Measurements from ENCODE around the gene EXOC6B.

- TF ChIP-seq EP300 (IDR thresholded peaks at IDR 0.05) = no peak
- TF ChIP-seq, protein P1, sequence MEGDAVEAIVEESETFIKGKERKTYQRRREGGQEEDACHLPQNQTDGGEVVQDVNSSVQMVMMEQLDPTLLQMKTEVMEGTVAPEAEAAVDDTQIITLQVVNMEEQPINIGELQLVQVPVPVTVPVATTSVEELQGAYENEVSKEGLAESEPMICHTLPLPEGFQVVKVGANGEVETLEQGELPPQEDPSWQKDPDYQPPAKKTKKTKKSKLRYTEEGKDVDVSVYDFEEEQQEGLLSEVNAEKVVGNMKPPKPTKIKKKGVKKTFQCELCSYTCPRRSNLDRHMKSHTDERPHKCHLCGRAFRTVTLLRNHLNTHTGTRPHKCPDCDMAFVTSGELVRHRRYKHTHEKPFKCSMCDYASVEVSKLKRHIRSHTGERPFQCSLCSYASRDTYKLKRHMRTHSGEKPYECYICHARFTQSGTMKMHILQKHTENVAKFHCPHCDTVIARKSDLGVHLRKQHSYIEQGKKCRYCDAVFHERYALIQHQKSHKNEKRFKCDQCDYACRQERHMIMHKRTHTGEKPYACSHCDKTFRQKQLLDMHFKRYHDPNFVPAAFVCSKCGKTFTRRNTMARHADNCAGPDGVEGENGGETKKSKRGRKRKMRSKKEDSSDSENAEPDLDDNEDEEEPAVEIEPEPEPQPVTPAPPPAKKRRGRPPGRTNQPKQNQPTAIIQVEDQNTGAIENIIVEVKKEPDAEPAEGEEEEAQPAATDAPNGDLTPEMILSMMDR (IDR thresholded peaks at IDR 0.05) = no peak
These were observed 31.9 kb downstream of the EXOC6B start for GRCh38 chr2:72793798-72794440.

All from stomach (tissue), 4 donors.